K562 (cell line): ENCODE measurements around the gene JAG2. TPM values are rescaled to one million over a fixed set of nuclear protein-coding genes. Genes with fewer than 3 reads are reported as not detected.

Source experiments
- CREB1 ChIP-seq, 2 experiments: sonication (generic) in 1 of 2; formaldehyde crosslinking in 1 of 2; IDR thresholded peaks; 2 replicates each; pipeline versions ENCODE4 v1.6.1 to v1.8.0; 2012 to 2022; ENCODE audit warnings: inconsistent platforms in 1 of 2, mild to moderate bottlenecking in 1 of 2, missing genetic modification reagents in 1 of 2, moderate library complexity in 1 of 2
- HMGN3 ChIP-seq: IDR thresholded peaks from 2 replicates; pipeline ENCODE4 v1.6.1; 2011; ENCODE audit warnings: borderline replicate concordance, low read depth, mild to moderate bottlenecking, mixed read lengths, low read length; ENCODE audit not compliant: insufficient read length; ENCODE audit errors: extremely low read depth
- L3MBTL2 ChIP-seq: fragments of 450-650 bp; IDR thresholded peaks from 2 replicates; pipeline ENCODE4 v1.6.1; 2016; ENCODE audit warnings: mild to moderate bottlenecking, moderate library complexity
- NBN ChIP-seq: fragments of 450-650 bp; IDR thresholded peaks from 2 replicates; pipeline ENCODE4 v1.6.1; 2016; ENCODE audit warnings: low read depth, mild to moderate bottlenecking
- NR2C2 ChIP-seq, 2 experiments: fragments of 200-800 bp in 1 of 2; sonication (Bioruptor generic) in 1 of 2; sonication (generic) in 1 of 2; formaldehyde crosslinking in 1 of 2; IDR thresholded peaks; 2 replicates each; pipeline versions ENCODE4 v1.6.1 to v1.8.0; 2016 to 2022; ENCODE audit warnings: mild to moderate bottlenecking in 1 of 2, missing compliant biosample characterization in 1 of 2, missing genetic modification characterization in 1 of 2, missing genetic modification reagents in 1 of 2
- RBBP5 ChIP-seq: fragments of 200-600 bp; sonication (generic); IDR thresholded peaks from 2 replicates; pipeline ENCODE4 v1.6.1; 2012; ENCODE audit warnings: borderline replicate concordance, mild to moderate bottlenecking, low read length, control low read depth, inconsistent platforms; ENCODE audit not compliant: insufficient read depth, poor library complexity, severe bottlenecking
- polyA plus RNA-seq, 8 experiments: library from polyadenylated mRNA; depleted of rRNA in 4 of 8; stranded (reverse) in 5 of 8; unstranded in 3 of 8; fragments of >200 nt; fragmentation: Nextera tagmentation in 2 of 8; fragmentation: Illumina TruSeq in 1 of 8; extraction: Ambion mirVana in 2 of 8; extraction: Trizol in 1 of 8; gene quantifications; 2 replicates each; pipeline versions ENCODE4 v1.2.1 to v1.2.3, GENCODE V29; 2011 to 2014; ENCODE audit warnings: inconsistent platforms in 1 of 8, missing spikeins in 1 of 8
- total RNA-seq, 7 experiments: library from RNA; depleted of rRNA in 6 of 7; stranded (reverse); fragments of >200 nt in 6 of 7; fragmentation: Illumina TruSeq in 2 of 7; extraction: Trizol in 2 of 7; gene quantifications; 2 replicates each; pipeline versions ENCODE4 v1.2.1 to v1.2.3, GENCODE V29; 2011 to 2021; ENCODE audit warnings: low replicate concordance in 1 of 7
- TF ChIP-seq, protein P1 (sequence below): fragments of 450-650 bp; IDR thresholded peaks from 2 replicates; pipeline ENCODE4 v1.6.1; 2016; ENCODE audit warnings: mild to moderate bottlenecking, moderate library complexity
- TF ChIP-seq, protein P2 (sequence below), 2 experiments: IDR thresholded peaks; 2 replicates each; pipeline ENCODE4 v1.6.1; 2011; ENCODE audit warnings: borderline replicate concordance in 1 of 2, control low read depth in 1 of 2, low read depth in 1 of 2, low read length in 1 of 2, mild to moderate bottlenecking in 1 of 2, mixed read lengths in 1 of 2, moderate library complexity in 1 of 2; ENCODE audit not compliant: insufficient read depth in 1 of 2, insufficient read length in 1 of 2, poor library complexity in 1 of 2, severe bottlenecking in 1 of 2; ENCODE audit errors: extremely low read depth in 1 of 2

JAG2 gene
- total and polyA plus RNA-seq, 9 of the 15 experiments (the other 6 are each of a cell fraction or from before 2014, with no cell fraction given), result 0.25 to 48.4 (median 8.6) TPM

DNA sequence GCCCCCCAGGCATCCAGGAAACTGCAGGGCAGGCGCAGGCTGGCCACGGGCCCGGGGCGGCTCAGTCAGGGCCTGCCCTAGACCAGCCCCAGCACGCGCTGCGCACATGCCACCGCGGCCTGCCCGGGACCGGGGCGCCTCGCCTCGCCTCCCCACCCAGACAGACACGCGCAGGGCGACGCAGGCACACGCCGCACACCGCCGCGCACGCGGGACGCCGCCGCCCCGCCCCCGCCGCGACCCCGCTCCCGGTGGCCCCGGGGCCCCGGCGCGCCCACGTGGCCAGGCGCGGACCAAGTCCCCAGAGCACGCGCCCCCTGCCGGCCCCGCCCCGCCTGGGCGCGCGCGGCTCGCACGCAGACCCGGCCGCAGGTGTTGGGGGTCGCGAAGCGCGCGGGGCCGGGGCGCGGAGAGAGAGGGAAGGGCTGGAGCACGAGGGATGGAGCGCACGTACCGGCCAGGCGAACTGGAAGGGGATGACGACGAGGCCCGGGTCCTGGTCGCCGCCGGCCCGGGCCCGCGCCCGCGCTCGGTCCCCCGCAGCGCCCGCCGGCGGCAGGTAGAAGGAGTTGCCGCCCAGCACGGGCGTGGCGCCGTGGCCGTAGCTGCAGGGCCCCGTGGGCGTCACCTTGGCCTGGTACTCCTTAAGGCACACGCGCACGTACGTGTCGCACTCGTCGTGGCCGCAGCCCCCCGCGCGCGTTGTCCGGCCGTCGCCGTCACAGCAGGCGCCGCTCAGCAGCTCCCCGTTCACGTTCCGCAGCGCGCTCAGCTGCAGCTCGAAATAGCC, 1.1 kb downstream of the JAG2 start (continued):
- TF ChIP-seq, protein P1, sequence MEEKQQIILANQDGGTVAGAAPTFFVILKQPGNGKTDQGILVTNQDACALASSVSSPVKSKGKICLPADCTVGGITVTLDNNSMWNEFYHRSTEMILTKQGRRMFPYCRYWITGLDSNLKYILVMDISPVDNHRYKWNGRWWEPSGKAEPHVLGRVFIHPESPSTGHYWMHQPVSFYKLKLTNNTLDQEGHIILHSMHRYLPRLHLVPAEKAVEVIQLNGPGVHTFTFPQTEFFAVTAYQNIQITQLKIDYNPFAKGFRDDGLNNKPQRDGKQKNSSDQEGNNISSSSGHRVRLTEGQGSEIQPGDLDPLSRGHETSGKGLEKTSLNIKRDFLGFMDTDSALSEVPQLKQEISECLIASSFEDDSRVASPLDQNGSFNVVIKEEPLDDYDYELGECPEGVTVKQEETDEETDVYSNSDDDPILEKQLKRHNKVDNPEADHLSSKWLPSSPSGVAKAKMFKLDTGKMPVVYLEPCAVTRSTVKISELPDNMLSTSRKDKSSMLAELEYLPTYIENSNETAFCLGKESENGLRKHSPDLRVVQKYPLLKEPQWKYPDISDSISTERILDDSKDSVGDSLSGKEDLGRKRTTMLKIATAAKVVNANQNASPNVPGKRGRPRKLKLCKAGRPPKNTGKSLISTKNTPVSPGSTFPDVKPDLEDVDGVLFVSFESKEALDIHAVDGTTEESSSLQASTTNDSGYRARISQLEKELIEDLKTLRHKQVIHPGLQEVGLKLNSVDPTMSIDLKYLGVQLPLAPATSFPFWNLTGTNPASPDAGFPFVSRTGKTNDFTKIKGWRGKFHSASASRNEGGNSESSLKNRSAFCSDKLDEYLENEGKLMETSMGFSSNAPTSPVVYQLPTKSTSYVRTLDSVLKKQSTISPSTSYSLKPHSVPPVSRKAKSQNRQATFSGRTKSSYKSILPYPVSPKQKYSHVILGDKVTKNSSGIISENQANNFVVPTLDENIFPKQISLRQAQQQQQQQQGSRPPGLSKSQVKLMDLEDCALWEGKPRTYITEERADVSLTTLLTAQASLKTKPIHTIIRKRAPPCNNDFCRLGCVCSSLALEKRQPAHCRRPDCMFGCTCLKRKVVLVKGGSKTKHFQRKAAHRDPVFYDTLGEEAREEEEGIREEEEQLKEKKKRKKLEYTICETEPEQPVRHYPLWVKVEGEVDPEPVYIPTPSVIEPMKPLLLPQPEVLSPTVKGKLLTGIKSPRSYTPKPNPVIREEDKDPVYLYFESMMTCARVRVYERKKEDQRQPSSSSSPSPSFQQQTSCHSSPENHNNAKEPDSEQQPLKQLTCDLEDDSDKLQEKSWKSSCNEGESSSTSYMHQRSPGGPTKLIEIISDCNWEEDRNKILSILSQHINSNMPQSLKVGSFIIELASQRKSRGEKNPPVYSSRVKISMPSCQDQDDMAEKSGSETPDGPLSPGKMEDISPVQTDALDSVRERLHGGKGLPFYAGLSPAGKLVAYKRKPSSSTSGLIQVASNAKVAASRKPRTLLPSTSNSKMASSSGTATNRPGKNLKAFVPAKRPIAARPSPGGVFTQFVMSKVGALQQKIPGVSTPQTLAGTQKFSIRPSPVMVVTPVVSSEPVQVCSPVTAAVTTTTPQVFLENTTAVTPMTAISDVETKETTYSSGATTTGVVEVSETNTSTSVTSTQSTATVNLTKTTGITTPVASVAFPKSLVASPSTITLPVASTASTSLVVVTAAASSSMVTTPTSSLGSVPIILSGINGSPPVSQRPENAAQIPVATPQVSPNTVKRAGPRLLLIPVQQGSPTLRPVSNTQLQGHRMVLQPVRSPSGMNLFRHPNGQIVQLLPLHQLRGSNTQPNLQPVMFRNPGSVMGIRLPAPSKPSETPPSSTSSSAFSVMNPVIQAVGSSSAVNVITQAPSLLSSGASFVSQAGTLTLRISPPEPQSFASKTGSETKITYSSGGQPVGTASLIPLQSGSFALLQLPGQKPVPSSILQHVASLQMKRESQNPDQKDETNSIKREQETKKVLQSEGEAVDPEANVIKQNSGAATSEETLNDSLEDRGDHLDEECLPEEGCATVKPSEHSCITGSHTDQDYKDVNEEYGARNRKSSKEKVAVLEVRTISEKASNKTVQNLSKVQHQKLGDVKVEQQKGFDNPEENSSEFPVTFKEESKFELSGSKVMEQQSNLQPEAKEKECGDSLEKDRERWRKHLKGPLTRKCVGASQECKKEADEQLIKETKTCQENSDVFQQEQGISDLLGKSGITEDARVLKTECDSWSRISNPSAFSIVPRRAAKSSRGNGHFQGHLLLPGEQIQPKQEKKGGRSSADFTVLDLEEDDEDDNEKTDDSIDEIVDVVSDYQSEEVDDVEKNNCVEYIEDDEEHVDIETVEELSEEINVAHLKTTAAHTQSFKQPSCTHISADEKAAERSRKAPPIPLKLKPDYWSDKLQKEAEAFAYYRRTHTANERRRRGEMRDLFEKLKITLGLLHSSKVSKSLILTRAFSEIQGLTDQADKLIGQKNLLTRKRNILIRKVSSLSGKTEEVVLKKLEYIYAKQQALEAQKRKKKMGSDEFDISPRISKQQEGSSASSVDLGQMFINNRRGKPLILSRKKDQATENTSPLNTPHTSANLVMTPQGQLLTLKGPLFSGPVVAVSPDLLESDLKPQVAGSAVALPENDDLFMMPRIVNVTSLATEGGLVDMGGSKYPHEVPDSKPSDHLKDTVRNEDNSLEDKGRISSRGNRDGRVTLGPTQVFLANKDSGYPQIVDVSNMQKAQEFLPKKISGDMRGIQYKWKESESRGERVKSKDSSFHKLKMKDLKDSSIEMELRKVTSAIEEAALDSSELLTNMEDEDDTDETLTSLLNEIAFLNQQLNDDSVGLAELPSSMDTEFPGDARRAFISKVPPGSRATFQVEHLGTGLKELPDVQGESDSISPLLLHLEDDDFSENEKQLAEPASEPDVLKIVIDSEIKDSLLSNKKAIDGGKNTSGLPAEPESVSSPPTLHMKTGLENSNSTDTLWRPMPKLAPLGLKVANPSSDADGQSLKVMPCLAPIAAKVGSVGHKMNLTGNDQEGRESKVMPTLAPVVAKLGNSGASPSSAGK, result peak; percentile 83
- TF ChIP-seq HMGN3 (peak; percentile 48), CREB1 (IDR thresholded peaks at IDR 0.05) (0 out of 2 replicates have a peak, but pooled peaks have one; percentile 40), CREB1 (CRISPR knock-in tag; IDR thresholded peaks at IDR 0.05) (no peak), L3MBTL2 (peak; percentile 89), RBBP5 (peak; percentile 43), NR2C2 (CRISPR knock-in tag; IDR thresholded peaks at IDR 0.05) (peak; percentile 14; the same call in 1 of the 2 replicates), NR2C2 (tag; IDR thresholded peaks at IDR 0.05) (no peak), NBN (no peak)
- TF ChIP-seq, protein P2, sequence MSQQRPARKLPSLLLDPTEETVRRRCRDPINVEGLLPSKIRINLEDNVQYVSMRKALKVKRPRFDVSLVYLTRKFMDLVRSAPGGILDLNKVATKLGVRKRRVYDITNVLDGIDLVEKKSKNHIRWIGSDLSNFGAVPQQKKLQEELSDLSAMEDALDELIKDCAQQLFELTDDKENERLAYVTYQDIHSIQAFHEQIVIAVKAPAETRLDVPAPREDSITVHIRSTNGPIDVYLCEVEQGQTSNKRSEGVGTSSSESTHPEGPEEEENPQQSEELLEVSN (IDR thresholded peaks at IDR 0.05; ENCODE audit: borderline replicate concordance in 1 of 2, extremely low read depth in 1 of 2, insufficient read depth in 1 of 2, insufficient read length in 1 of 2, low read depth in 1 of 2, low read length in 1 of 2, poor library complexity in 1 of 2, severe bottlenecking in 1 of 2), result peak in 1 of 2 experiments; percentile 92
